NAMALWA (cell line): Measurements from ENCODE around the gene LIG1.

Experiments
- DNase-seq: peaks from one replicate; pipeline ENCODE4 v3.0.0-alpha.2; 2015; ENCODE audit warnings: low spot score

LIG1 gene

DNA sequence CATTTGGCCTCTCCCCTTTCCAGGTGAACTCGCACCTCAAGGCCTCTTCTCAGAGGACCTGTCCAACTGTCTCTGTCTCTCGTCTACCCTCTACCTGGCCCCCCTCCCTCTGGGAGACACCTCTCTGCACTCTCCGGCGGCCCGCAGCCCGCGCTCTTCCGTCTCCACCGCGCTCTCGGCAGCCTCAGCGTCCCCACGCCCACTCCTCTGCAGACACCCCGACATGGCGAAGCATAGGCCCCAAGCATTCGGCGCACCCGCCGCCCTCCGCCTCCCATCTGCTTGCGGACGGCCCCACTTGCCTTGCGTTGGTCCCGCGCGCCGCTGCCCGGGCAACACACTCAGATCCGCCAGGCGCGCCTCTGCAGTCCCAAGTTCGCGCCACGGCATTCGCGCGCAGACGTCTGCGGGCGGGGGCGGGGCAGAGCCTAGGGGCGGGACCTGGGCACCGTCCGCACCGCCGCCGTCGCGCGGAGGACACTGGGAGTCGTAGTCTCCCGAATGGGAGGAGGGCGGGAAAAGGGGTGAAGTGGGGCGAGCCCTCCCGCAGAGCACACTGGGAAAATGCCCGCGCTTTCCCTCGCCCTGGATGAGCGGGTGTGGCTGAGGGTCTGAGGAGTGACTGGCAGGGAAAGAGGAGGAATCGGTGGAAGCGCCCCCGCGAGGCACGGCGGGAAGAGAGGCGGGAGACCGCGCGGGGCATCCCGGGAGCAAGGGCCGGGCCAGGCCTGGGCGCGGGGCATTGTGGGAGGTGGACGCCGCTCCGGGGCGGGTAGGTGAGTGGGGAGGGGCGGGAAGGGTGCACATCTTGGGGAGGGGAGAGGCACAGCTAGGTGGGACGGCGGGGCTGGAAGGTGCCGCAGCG is at the start of gene LIG1, which contains the start of gene ZSWIM9:
TSS of gene LIG1 (minus strand) at position 406 of the 865 bp plus-strand sequence. CDS start 4,778 bp downstream, outside the sequence.
TSS of gene ZSWIM9 (plus strand) at position 742 of the 865 bp plus-strand sequence. CDS start 1,123 bp downstream, outside the sequence.
- DNase-seq, result peak; percentile 95

DNA sequence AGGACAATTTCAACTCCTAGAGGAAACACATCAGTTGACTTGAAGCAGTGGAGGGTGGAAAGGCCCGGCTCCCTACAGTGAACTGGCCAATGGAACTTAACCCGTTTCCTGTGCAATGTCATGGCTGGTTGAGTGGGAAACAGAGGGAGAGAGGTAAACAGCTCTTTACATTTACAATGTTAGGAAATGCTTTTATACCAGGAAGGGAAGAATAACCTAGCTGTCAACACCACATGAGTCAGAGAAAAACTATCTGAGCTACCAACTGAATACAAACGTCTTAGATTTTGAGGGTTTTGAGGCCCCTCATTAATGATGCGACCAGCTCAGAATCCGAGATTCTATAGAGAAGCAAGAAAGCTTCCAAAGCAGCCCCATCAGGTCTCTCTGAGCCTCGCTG is 48.9 kb upstream of the LIG1 start:
- no peak for DNase-seq

DNA sequence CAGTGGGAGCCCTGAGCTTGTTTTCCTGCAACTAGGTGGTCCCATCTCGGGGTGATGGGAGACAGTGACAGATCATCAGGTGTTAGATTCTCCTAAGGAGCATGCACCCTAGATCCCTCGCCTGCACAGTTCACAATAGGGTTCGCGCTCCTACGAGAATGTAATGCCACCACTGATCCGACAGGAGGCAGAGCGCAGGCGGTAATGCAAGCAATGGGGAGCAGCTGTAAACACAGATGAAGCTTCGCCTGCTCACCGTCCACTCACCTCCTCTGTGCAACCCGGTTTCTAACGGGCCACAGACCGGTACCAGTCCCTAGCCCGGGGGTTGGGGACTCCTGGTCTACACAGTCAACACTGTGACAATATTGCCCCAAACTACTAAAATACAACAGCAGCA is 46.8 kb upstream of the LIG1 start:
- DNase-seq, result no peak

DNA sequence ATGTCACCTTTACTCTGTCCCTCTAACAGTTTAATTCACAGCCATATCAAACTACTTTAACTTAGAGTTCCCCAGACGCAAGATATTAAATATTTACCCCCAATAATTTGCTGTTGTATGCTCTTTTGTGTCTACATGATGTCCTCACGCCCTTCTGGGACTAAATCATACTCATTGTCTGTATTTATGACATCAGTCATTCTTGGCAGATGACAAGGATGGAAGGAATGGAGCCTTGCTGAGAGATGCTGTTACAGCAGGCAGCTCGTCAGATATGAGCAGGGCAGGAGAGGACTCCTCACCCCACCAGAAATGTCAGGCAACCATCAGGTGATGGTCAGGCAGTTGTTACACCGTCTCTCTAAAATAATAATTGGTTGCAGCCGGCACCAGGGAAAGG is 43.8 kb upstream of the LIG1 start:
- DNase-seq, result no peak

DNA sequence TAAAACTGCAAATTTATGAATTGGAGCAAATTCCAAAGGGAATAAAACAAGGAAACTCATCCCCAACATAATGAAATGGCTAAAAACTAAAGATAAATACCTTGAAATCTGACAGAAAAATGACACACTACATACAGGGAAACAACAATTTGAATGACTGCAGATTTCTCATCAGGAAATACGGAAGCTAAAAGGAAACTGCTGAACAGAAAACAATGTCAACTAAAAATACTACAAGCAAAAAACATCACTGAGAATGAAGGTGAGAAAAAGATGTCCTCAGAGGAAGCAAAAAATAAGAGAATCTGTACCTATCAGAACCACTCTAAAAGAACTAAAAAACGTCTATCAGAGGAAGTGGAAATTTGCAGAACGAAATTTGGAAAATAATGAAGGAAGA is 39.9 kb upstream of the LIG1 start:
- no peak for DNase-seq

DNA sequence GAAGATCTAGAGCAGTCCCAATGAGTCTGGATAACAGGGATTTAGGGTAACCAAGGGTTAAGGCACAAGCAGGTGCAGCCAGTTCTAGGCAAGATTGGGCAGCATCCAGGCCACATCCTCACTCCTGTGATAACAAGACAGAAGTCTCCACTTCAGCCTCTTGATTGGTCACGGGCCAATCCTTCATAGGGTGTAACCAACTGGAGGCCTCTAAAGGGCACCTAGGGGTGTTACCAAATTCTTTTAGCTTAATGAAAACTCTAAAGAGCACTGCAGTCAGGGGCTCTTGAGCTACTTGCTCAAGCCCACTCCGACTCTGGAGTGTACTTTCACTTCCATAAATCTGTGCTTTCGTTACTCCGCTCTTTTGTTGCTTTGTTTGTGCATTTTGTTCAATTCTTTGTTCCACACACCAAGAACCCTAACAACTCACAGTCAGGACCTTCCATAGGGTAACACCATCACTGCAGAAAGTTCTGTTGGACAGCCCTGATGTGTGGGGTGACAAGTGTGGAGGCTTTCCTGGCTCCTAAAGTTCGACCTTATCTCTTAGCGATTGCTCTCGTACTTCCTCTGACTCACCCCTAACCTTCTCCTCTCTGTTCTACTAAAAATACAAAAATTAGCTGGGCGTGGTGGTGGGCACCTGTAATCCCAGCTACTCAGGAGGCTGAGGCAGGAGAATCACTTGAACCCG is 36.4 kb upstream of the LIG1 start:
- DNase-seq, result no peak

DNA sequence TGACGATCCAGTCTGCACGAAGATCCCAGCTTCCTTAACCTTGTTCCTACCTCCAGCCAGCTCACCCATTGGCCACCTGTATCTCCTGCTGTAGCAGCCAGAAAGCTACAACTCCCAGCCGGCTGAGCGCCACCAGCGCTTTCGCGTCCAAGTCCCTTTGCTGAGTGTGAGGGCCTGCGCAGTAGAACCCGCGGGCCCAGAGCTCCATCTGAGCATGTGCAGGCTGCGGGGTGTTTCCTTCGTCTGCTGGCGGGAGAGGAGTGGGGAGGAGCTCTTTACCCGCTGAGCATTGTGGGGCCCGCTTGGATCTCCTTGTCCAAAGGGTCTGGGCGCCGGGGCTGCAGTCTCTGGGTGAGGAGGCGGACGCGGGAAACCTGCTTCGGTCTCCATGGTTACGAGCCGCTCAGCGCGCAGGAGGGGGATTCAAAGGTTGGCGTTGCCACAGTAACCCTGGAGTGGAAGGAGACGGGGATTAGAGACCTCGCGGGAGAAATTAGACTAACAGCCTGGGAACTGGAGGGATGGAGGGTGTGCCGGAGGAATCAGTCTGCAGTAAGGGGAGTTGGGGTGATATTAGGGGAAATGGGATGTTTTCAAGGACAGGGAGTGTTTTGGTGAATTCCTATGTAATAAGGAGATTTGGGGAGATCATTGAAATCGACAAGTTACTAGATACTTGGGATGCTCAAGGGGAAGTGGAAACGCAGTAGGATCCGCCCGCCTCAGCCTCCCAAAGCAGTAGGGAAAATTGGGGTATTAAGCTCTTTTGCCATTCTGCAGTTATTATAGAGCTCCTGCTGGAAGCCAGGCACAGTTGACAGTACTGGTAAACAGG is 33.9 kb upstream of the LIG1 start:
- peak; percentile 98 for DNase-seq

DNA sequence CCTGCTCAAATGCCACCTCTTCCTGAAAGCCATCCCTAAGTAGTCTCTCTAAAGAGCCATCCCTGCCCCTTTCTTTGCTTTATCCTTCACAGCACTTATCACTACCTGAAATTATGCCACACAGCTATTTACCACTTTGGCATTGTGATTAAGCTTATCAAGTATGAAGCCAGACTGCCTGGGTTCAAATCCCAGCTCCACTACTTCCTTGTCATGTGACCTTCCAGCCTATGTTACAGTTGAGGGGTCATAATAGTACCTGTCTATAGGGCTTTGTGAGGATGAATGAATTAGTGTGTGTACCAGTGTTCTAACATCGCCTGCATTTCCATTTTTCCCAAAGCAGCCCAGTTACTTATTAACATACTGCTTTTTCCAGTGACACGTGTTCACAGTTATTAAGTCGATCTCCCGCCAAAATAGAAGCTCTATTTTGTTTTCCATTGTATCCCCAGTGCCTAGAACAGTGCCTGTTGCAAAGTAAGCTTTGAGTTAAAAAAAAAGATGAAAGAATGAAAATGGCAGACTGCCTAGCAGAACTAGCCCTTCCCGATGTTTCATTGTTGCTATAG is 33.2 kb upstream of the LIG1 start:
- no peak for DNase-seq

DNA sequence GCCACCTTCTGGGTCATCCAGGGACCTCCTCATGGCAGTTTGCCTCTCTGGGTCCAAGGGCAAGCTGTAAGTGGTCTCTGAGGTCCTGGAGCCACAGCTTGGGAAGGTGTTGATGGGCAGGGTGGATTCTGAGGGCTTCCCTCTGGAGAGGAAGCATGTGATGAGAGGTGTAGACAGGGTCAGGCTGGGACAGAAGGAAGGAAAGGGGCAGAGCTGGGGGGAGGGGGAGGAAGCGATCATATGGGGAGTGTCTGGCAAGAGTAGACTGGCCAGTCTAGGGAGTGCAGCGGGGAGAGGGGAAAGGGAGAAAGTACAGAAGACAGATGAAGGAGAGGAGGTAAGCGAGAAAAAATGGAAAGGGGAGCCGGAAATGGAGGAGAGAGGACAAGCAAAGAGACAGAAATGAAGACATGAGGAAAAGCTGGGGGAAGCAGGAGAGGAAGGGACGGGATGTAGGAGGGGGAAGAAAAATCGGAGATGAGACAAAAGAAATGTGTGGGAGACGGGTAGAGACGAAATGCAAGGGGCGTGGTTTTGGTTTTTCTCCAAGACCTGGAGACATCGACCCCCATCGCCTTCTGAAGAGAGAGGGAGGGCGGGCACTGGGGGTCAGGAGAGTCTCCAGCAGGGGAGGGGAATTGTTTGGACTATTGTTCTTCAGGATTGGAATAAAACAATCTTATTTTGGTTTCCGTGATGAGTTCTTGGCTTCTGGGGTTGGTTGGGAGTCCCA is 27.0 kb upstream of the LIG1 start:
- no peak for DNase-seq

DNA sequence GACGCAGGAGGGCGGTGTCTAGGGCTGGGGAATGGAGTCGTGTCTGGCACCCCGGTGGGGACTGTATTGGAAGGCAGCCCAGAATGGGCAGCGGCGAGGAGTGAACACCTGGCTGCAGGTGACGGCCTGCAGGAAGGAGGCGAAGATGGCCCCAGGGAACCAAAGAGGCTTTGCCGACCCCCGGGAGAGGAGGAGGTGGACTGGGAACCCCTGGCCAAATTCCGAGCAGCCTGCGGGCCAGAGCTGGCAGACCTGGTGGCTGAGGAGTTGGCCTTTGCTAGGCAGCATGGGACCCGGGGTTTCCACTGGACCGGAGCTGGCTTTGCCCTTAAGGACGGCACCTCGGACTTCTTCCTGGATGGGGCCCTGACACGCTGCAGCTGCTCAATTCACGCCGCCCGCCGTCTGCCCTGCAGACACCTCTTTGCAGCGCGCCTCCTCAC is 26.2 kb upstream of the LIG1 start:
- no peak for DNase-seq

DNA sequence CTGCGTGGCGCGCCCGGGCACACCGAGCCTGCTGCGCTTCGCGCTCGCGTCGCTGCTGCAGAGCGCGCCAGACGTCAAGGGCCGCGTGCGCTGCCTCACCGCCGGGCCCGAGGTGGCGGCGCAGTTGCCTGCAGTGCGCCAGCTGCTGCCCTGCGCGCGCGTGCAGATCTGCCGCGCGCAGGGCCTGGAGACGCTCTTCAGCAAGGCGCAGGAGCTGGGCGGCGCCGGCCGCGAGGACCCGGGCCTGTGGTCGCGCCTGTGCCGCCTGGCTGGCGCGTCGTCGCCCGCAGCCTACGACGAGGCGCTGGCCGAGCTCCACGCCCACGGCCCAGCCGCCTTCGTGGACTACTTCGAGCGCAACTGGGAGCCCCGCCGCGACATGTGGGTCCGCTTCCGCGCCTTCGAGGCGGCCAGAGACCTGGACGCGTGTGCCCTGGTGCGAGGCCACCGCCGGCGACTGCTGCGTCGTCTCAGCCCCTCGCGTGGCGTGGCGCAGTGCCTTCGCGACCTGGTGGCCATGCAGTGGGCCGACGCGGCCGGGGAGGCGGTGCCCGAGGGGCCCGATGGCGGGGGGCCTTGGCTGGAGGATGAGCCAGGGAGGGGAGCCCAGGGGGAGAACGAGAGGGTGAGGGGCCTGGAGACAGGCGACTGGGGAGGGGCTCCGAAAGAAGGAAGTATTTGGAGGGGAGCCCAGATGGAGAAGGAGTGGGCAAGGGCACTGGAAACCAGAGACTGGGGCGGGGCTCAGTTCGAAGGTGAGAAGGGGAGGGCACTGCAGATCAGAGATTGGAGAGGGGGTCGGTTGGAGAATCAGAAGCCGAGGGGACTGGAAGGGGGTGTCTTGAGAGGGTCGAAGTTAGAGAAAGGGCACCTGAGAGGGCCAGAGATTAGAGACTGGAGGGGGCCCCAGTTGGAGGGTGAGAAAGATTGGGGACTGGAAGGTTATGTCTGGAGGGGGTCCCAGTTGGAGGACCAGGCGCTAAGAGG is 25.0 kb upstream of the LIG1 start:
- no peak for DNase-seq

DNA sequence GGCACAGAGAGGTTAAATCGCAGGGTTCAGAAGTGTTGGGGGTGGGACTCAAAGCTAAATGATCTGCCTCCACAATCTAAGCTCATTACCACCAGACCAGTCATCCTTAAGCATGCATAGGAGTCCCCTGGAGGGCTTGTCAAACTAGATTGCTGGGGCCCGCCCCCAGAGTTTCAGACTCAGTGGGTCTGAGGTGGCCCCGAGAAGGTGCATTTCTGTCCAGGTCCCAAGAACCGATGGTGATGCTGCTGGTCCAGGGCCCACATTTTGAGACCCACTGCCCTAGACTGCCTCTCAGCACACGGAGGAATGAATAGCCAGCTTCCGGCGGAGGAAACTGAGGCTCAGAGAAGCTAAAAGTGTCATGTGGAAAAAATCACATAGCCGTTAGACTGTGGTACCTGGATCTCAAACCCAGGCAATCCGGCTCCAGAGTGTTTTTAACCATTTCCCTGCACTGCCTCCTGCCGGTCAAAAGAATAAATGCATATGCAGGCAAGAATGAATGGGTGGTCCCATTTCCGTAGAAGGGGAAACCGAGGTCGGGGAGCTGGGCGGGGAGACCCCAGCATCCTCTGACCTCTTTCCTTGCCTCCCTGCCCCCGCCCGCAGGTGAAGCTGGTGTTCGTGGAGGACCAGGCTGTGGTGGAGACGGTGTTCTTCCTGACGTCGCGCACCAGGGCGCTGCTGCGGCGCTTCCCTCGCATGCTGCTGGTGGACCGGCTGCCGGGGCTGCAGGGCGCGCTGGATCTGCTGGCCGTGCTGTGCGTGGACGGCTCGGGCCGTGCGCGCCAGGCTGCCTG is 24.1 kb upstream of the LIG1 start:
- DNase-seq, result peak; percentile 68

DNA sequence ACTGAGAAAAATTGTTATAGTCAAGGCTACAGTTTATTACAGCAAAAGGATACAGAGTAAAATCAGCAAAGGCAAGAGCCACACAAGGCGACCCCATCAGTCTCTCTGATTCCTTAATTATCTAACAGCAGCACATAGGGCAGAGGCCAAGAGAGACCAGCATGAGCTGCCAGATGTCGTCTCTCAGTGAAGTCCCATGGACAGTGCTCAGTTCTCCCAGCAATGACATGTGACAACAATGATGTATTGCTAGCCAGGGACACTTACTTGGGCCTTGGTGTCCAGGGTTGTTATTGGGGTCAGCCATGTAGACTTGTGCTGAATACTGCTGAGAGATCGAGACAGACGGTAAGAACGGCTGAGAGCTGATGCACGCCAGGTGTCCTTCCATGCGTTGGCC is 22.6 kb upstream of the LIG1 start:
- DNase-seq, result no peak

DNA sequence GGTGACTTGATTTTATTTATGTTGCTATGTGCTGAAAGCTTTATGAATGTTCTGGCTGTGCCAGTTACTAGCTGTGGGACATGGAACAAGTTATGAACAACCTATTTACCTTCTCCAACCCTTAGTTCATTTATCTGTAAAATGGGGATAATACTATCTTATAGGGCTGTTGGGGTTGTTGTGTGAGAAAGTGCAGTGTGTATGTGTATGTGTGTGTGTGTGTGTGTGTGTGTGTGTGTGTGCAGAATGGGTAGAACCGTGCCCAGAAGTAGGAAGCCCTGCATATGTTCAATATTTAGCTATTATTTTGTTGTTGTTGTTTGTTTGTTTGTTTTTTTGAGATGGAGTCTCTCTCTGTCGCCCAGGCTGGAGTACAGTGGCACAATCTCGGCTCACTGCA is 20.7 kb upstream of the LIG1 start:
- DNase-seq, result no peak

DNA sequence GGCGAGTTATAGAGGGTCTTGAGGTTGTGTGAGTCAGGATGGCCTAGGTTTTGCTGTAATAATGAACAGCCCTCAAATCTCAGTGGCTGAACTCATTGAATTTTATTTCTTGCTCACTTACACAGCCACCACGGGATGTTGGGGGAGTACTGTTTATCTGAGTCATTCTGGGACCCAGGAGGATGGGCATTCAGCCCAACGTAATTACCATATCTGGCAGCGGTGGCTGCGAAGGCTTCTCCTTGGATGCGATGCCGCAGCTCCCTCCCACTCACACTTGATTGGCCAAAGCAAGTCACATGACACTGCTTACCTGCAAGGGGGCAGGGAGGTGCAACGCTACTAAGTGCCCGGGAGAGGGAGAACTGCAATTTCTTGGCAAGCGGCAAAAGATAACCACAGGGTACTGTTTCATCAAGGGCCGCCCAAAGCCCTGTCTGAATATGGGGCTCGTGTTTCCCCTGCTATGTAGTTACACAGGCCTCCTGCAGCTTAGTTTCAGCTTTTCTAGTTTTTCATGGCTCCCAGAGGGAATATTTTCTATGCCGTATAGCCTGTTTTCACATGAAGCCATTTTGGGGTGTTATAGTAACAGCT is 20.2 kb upstream of the LIG1 start:
- DNase-seq, result no peak

DNA sequence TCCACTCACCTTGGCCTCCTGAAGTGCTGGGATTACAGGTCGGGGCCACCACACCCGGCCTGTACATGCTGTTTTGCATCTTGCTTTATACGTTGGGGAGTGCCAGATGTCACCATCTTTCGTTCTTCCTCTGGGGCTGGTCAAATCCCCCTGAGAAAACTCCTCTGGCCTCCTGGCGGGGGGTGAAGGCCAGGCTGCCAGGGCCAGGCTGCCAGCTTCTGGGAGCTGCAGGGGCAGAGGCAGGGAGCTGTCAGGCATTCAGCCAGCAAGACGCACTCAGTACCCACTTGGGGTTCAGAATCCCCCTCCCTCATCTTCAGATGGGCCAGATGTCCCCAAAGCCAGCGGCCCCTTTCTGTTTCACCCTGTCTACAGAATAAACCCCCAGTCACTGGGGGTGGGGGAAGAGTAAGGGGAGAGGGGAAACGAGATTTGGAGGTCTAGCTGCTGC is 16.4 kb upstream of the LIG1 start:
- peak; percentile 92 for DNase-seq

DNA sequence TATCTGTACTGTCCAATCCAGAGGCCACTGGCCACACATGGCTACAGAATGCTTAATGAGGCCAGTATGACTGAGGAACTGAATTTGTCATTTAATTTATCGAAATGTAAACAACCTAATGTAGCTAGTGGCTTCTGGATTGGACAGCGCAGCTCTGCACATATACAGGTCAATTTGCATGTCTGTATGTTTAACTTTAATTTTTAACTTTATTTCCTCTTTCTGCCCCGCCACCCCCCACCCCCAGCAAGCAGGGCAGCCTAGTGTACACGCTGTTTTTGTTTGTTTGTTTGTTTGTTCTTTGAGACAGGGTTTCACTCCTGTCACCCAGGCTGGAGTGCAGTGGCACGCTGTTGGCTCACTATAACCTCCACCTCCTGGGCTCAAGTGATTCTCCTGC is 15.9 kb upstream of the LIG1 start:
- peak; percentile 48 for DNase-seq

DNA sequence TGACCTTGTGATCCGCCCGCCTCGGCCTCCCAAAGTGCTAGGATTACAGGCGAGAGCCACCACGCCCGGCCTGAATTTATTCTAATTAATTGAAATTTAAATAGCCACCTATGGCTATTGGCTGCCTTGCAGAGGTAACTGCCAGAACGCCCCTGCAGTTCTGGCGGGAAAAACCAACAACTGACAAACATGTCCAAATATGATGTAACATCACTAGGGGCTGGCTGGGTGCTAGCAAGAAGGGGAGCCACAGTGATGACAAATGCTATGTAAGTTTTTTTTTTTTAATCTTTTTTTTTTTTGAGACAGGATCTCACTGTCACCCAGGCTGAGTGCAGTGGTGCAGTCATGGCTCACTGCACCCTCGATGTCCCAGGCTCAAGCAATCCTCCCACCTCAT is 13.2 kb upstream of the LIG1 start:
- DNase-seq, result peak; percentile 37

DNA sequence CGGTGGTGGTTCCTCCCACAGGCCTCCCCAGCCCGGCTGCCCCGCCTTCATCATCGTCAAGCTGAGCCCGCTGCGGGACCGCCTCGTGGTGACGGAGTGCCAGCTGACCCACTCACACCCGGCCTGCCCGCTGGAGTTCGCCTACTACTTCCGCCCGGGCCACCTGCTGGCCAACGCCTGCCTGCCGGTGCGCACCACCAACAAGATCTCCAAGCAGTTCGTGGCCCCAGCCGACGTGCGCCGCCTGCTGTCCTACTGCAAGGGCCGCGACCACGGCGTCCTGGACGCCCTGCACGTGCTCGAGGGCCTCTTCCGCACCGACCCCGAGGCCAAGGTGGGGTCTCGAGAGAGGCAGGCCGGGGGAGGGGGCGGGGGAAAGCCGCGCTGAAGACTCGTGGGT is 12.3 kb upstream of the LIG1 start:
- no peak for DNase-seq
